KMS-11 (cell line): ENCODE measurements around the gene OPRL1.

Experiments used
- H2AFZ ChIP-seq: fragments of 200-600 bp; sonication (generic); 2 replicates; pipeline ENCODE4 v1.6.1; 2016; ENCODE audit warnings: antibody characterized with exemption, mixed run types, low read depth
- H3K27ac ChIP-seq: fragments of 200-600 bp; sonication (generic); 2 replicates; pipeline ENCODE4 v1.6.1; 2016; ENCODE audit warnings: mild to moderate bottlenecking, mixed run types
- H3K27me3 ChIP-seq: fragments of 200-600 bp; sonication (generic); 2 replicates; pipeline ENCODE4 v1.6.1; 2017; ENCODE audit warnings: mild to moderate bottlenecking, low read depth, mixed run types, moderate library complexity; ENCODE audit not compliant: insufficient read depth
- H3K36me3 ChIP-seq: fragments of 200-600 bp; sonication (generic); 2 replicates; pipeline ENCODE4 v1.6.1; 2017; ENCODE audit warnings: mild to moderate bottlenecking, mixed run types; ENCODE audit not compliant: insufficient read depth
- H3K4me1 ChIP-seq: fragments of 200-600 bp; sonication (generic); 2 replicates; pipeline ENCODE4 v1.6.1; 2016; ENCODE audit warnings: mild to moderate bottlenecking, low read depth, mixed run types; ENCODE audit not compliant: poor library complexity, severe bottlenecking
- H3K4me2 ChIP-seq: fragments of 200-600 bp; sonication (generic); 2 replicates; pipeline ENCODE4 v1.7.0; 2016; ENCODE audit warnings: mild to moderate bottlenecking, mixed run types
- H3K4me3 ChIP-seq: fragments of 200-600 bp; sonication (generic); IDR thresholded peaks from 2 replicates; pipeline ENCODE4 v1.6.1; 2017; ENCODE audit warnings: low read depth, low read length, mixed read lengths; ENCODE audit not compliant: insufficient read depth
- H3K79me2 ChIP-seq: fragments of 200-600 bp; sonication (generic); 2 replicates; pipeline ENCODE4 v1.6.1; 2016; ENCODE audit warnings: low read depth, mixed run types; ENCODE audit not compliant: insufficient read depth
- H3K9ac ChIP-seq: fragments of 200-600 bp; sonication (generic); 2 replicates; pipeline ENCODE4 v1.6.1; 2016; ENCODE audit warnings: mild to moderate bottlenecking, mixed run types
- H4K20me1 ChIP-seq: fragments of 200-600 bp; sonication (generic); 2 replicates; pipeline ENCODE4 v1.6.1; 2016; ENCODE audit warnings: mild to moderate bottlenecking, mixed run types; ENCODE audit not compliant: insufficient read depth
- CTCF ChIP-seq: fragments of 200-600 bp; sonication (generic); conservative IDR thresholded peaks from 2 replicates; pipeline ENCODE4 v1.6.1; 2017; ENCODE audit warnings: low read depth, mild to moderate bottlenecking, antibody characterized with exemption, low read length, moderate library complexity, mixed read lengths

The OPRL1 gene

GRCh38 chr20:64091770-64092169 is 11.9 kb downstream of the OPRL1 start:
- Histone ChIP-seq H4K20me1 (no peaks in the 10 kb centered on the region), H3K4me1 (no peaks in the 10 kb centered on the region), H3K79me2 (no peaks in the 10 kb centered on the region), H3K27ac (no peak overlapping the region), H3K27me3 (peaks cover 53% of the 10 kb centered on the region), H3K4me2 (no peak overlapping the region), H3K4me3 (no peak overlapping the region), H2AFZ (no peak overlapping the region), H3K9ac (no peak overlapping the region), H3K36me3 (no peaks in the 10 kb centered on the region)
- no peak for TF ChIP-seq CTCF

GRCh38 chr20:64092258-64093012 is 12.6 kb downstream of the OPRL1 start:
- Histone ChIP-seq H3K4me3 (no peak overlapping the region), H3K4me2 (no peak overlapping the region), H3K4me1 (no peaks in the 10 kb centered on the region), H3K9ac (no peak overlapping the region), H2AFZ (no peak overlapping the region), H4K20me1 (no peaks in the 10 kb centered on the region), H3K36me3 (no peaks in the 10 kb centered on the region), H3K27ac (no peak overlapping the region), H3K27me3 (peaks cover 56% of the 10 kb centered on the region), H3K79me2 (no peaks in the 10 kb centered on the region)
- TF ChIP-seq CTCF = no peak

- no peak for TF ChIP-seq CTCF
- Histone ChIP-seq H3K36me3 (no peaks in the 10 kb centered on the region), H3K4me2 (no peak overlapping the region), H3K4me1 (no peaks in the 10 kb centered on the region), H3K79me2 (no peaks in the 10 kb centered on the region), H4K20me1 (no peaks in the 10 kb centered on the region), H3K9ac (no peak overlapping the region), H3K27me3 (peaks cover 56% of the 10 kb centered on the region), H3K4me3 (no peak overlapping the region), H2AFZ (no peak overlapping the region), H3K27ac (no peak overlapping the region)
Observed at GRCh38 chr20:64093013-64093503, 13.2 kb downstream of the OPRL1 start.

- H3K4me1 ChIP-seq = no peaks in the 10 kb centered on the region
- H3K36me3 ChIP-seq = no peaks in the 10 kb centered on the region
- no peak for TF ChIP-seq CTCF
- no peak overlapping the region for H3K9ac ChIP-seq
- H4K20me1 ChIP-seq = no peaks in the 10 kb centered on the region
- H2AFZ ChIP-seq = no peak overlapping the region
- H3K4me3 ChIP-seq = no peak overlapping the region
- H3K27me3 ChIP-seq = peaks cover 57% of the 10 kb centered on the region
- H3K4me2 ChIP-seq = no peak overlapping the region
- H3K79me2 ChIP-seq = no peaks in the 10 kb centered on the region
- no peak overlapping the region for H3K27ac ChIP-seq
Observed at GRCh38 chr20:64095455-64095854, 15.6 kb downstream of the OPRL1 start.
